A673 (cell line): ENCODE results near the gene DPF3. TPM values are rescaled to one million over a fixed set of nuclear protein-coding genes. Genes with fewer than 3 reads are reported as not detected.

ENCODE experiments used
- BruUV-seq: library from RNA; stranded (reverse); fragments of 400-500 nt; replicated peaks from 2 replicates; lab custom pipeline; 2021; lab: Mats Ljungman, UMichigan
- CTCF ChIA-PET: fragments of 300-600 bp; sonication (Branson Sonifier 250); formaldehyde crosslinking; loops from one replicate; lab custom pipeline; 2022; ENCODE audit warnings: antibody characterized with exemption; lab: Charles Lee
- POLR2A ChIA-PET: fragments of 300-600 bp; sonication (Branson Sonifier 250); formaldehyde crosslinking; loops from one replicate; lab custom pipeline; 2022; ENCODE audit warnings: antibody characterized with exemption; ENCODE audit not compliant: low non-redundant PET; lab: Charles Lee
- DNase-seq: peaks from one replicate; pipeline ENCODE4 v3.0.0-alpha.2; 2015; ENCODE audit warnings: low spot score
- H3K27ac ChIP-seq: fragments of 200-600 bp; sonication (generic); 2 replicates; pipeline ENCODE4 v1.5.1; 2016; ENCODE audit warnings: mixed run types, low read depth, mild to moderate bottlenecking, mixed read lengths, antibody characterized with exemption, low read length; ENCODE audit not compliant: poor library complexity, severe bottlenecking
- H3K27me3 ChIP-seq: fragments of 200-600 bp; sonication (generic); replicated peaks from 2 replicates; pipeline ENCODE4 v1.6.1; 2017; ENCODE audit warnings: mixed run types, low read depth, mild to moderate bottlenecking, mixed read lengths, antibody characterized with exemption, low read length; ENCODE audit not compliant: insufficient read depth, poor library complexity
- H3K36me3 ChIP-seq: fragments of 200-600 bp; sonication (generic); 2 replicates; pipeline ENCODE4 v1.6.1; 2016; ENCODE audit warnings: mixed run types, mild to moderate bottlenecking, mixed read lengths, antibody characterized with exemption, low read length; ENCODE audit not compliant: insufficient read depth, poor library complexity, severe bottlenecking
- H3K4me1 ChIP-seq: fragments of 200-600 bp; sonication (generic); 2 replicates; pipeline ENCODE4 v1.6.1; 2017; ENCODE audit warnings: mixed run types, mild to moderate bottlenecking, mixed read lengths, antibody characterized with exemption, low read length; ENCODE audit not compliant: insufficient read depth, poor library complexity, severe bottlenecking
- H3K4me3 ChIP-seq: fragments of 200-600 bp; sonication (generic); 2 replicates; pipeline ENCODE4 v1.5.1; 2016; ENCODE audit warnings: low read depth, mixed run types, mild to moderate bottlenecking, mixed read lengths, low read length; ENCODE audit not compliant: poor library complexity, severe bottlenecking
- H3K9me3 ChIP-seq: fragments of 200-600 bp; sonication (generic); 2 replicates; pipeline ENCODE4 v1.6.1; 2016; ENCODE audit warnings: mixed run types, low read depth, mild to moderate bottlenecking, mixed read lengths, antibody characterized with exemption, low read length; ENCODE audit not compliant: poor library complexity, severe bottlenecking
- EZH2 ChIP-seq: fragments of 200-600 bp; sonication (generic); IDR thresholded peaks from 2 replicates; pipeline ENCODE4 v1.6.1; 2017; ENCODE audit warnings: borderline replicate concordance, low read depth, mild to moderate bottlenecking, mixed read lengths, antibody characterized with exemption, low read length; ENCODE audit not compliant: poor library complexity, severe bottlenecking
- intact Hi-C: fragments of 100-400 bp; cut with micrococcal nuclease; formaldehyde crosslinking; loops from one replicate; pipeline ENCODE4 v1.10.0; 2022; ENCODE audit not compliant: unreplicated experiment
- total RNA-seq: library from RNA; stranded (reverse); gene quantifications from 2 replicates; pipeline ENCODE4 v1.2.3, GENCODE V29; 2021
- TF ChIP-seq, protein P1 (sequence below): fragments of 300-800, 200-600 bp; sonication (generic); conservative IDR thresholded peaks from 2 replicates; pipeline ENCODE4 v1.5.1; 2017; ENCODE audit warnings: low read depth, mild to moderate bottlenecking, antibody characterized with exemption, low read length, moderate library complexity, mixed read lengths

Gene DPF3
- total RNA-seq, 1 experiment from 2014 or later = 15.7 TPM

- ChIA-PET POLR2A (no interaction called here), CTCF (no interaction called here)
- Histone ChIP-seq H3K4me3 (no peak overlapping the region), H3K36me3 (no peaks in the 10 kb centered on the region), H3K27ac (no peak overlapping the region), H3K27me3 (no peaks in the 10 kb centered on the region), H3K4me1 (peaks cover 24% of the 10 kb centered on the region), H3K9me3 (no peaks in the 10 kb centered on the region)
- no TSS peak for BruUV-seq
- TF ChIP-seq EZH2 = no peak
- TF ChIP-seq, protein P1, sequence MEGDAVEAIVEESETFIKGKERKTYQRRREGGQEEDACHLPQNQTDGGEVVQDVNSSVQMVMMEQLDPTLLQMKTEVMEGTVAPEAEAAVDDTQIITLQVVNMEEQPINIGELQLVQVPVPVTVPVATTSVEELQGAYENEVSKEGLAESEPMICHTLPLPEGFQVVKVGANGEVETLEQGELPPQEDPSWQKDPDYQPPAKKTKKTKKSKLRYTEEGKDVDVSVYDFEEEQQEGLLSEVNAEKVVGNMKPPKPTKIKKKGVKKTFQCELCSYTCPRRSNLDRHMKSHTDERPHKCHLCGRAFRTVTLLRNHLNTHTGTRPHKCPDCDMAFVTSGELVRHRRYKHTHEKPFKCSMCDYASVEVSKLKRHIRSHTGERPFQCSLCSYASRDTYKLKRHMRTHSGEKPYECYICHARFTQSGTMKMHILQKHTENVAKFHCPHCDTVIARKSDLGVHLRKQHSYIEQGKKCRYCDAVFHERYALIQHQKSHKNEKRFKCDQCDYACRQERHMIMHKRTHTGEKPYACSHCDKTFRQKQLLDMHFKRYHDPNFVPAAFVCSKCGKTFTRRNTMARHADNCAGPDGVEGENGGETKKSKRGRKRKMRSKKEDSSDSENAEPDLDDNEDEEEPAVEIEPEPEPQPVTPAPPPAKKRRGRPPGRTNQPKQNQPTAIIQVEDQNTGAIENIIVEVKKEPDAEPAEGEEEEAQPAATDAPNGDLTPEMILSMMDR = no peak
- intact Hi-C loops = no loop called here
- DNase-seq = no peak
These were observed 117.1 kb downstream of the DPF3 start for GRCh38 chr14:72776701-72777261.

DNA sequence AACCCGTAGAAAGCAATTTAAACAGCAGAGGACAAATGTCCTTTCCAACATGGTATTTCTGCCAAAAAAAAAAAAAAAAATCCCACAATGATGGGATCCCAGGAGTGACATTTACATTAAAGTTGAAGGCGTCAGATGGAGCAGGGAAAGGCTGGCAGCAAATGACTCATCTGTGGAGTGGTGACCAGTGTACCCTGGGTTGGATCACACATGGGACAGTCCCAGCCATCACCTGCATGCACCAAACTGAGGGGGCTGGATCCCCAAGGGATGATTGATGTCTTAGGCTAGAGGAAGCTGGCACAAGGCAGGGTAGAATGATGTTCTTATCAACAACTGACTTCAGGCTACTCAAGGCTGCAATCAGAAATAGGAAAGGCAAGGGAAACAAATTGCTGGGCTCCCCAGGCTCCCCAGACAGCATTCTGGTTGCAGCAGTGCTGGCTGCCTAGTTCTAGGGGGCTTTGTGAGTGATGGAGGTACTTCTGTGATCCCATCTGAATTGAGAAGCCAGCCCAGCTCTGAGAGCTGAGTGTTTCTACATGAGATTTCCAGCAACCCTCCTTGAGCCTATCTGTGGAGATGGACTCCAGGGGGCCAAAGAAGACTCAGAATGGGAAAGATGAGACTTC is 117.9 kb downstream of the DPF3 start:
- H3K4me1 ChIP-seq = peaks cover 24% of the 10 kb centered on the region
- intact Hi-C loops = no loop called here
- H3K27me3 ChIP-seq = no peaks in the 10 kb centered on the region
- H3K27ac ChIP-seq = no peak overlapping the region
- CTCF ChIA-PET = no interaction called here
- TF ChIP-seq, protein P1 = no peak
- TF ChIP-seq EZH2 = no peak
- no TSS peak for BruUV-seq
- POLR2A ChIA-PET = no interaction called here
- no peak overlapping the region for H3K4me3 ChIP-seq
- no peaks in the 10 kb centered on the region for H3K36me3 ChIP-seq
- no peak for DNase-seq
- no peaks in the 10 kb centered on the region for H3K9me3 ChIP-seq

DNA sequence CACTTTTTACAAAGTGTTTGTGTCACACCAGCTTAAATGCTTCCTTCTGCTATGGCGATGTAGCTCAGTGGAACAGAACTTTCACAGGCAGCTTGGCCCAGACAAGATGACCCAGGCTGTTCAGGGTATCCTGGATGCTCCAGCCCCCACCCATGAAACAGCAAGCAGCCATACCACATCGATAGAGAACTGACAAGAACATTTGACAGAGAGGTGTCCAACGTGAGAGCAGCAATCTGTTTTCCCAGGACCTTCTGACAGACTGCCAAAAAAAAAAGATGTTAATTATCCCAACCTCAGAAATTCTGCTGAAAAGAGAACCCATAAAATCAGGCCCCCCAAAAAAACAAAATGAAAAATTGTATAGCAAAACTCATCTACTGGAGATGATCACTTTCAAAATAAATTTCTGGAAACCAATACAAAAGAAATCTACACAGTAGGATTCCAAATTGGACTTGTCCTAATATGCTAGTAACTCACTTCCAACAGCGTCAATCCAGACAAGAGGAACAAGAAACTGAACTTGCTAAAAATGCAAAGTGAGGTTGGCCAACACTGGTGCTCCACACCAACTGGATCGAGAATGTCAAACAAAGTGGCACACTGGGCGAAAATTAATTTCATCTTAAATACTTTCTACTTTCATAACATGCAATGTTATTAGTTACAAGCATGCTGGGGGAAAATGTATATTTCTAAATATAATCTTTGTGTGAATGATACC is 118.8 kb downstream of the DPF3 start:
- Histone ChIP-seq H3K4me1 (peaks cover 24% of the 10 kb centered on the region), H3K27ac (no peak overlapping the region), H3K36me3 (no peaks in the 10 kb centered on the region), H3K4me3 (no peak overlapping the region), H3K27me3 (no peaks in the 10 kb centered on the region), H3K9me3 (no peaks in the 10 kb centered on the region)
- TF ChIP-seq, protein P1 = no peak
- TF ChIP-seq EZH2 = no peak
- POLR2A ChIA-PET = no interaction called here
- BruUV-seq = no TSS peak
- intact Hi-C loops = no loop called here
- no peak for DNase-seq
- CTCF ChIA-PET = no interaction called here
